Suprapubic skin (tissue), 3 donors: Measurements from ENCODE around the gene RYR1.

Source experiments
- CTCF ChIP-seq, 2 donors: fragments of 200-600 bp in 1 of 2; fragments of 450-650 bp in 1 of 2; sonication (generic) in 1 of 2; IDR thresholded peaks; one replicate each; pipeline ENCODE4 v1.5.1; 2016 to 2019; ENCODE audit warnings: antibody characterized with exemption in 2 of 2, mild to moderate bottlenecking in 1 of 2, moderate library complexity in 1 of 2
- POLR2A ChIP-seq, 2 donors: fragments of 450-650 bp; IDR thresholded peaks; one replicate each; pipeline ENCODE4 v1.6.1; 2017; ENCODE audit warnings: antibody characterized with exemption in 2 of 2, mild to moderate bottlenecking in 2 of 2, moderate library complexity in 2 of 2

- TF ChIP-seq CTCF (IDR thresholded peaks at IDR 0.05) (no peak), POLR2A (IDR thresholded peaks at IDR 0.05) (no peak)
Observed at GRCh38 chr19:38517321-38517720, 83.8 kb downstream of the RYR1 start.
